Liver (tissue), 9 donors: ENCODE measurements around the gene PALLD. TPM values are rescaled to one million over a fixed set of nuclear protein-coding genes. Genes with fewer than 3 reads are reported as not detected.

Experiments
- DNase-seq: peaks from one replicate; pipeline ENCODE4 v3.0.0-alpha.2; 2017; ENCODE audit warnings: low spot score
- H3K27ac ChIP-seq, 2 donors: one replicate each; pipeline ENCODE4 v1.7.0; 2013; ENCODE audit warnings: inconsistent platforms in 2 of 2, low read length in 2 of 2, control low read depth in 1 of 2, low read depth in 1 of 2, mild to moderate bottlenecking in 1 of 2
- H3K27me3 ChIP-seq, 4 donors: one replicate each; pipeline versions ENCODE4 v1.6.1 to v1.7.0; 2013; ENCODE audit warnings: low read length in 3 of 4, inconsistent platforms in 1 of 4, mild to moderate bottlenecking in 1 of 4, moderate library complexity in 1 of 4; ENCODE audit not compliant: control insufficient read depth in 4 of 4, insufficient read depth in 4 of 4
- H3K36me3 ChIP-seq, 4 donors: one replicate each; pipeline versions ENCODE4 v1.6.1 to v1.7.0; 2013; ENCODE audit warnings: low read length in 3 of 4, mild to moderate bottlenecking in 3 of 4, low read depth in 1 of 4, moderate library complexity in 1 of 4; ENCODE audit not compliant: control insufficient read depth in 4 of 4, insufficient read depth in 3 of 4
- H3K4me1 ChIP-seq, 4 donors: one replicate each; pipeline versions ENCODE4 v1.6.1 to v1.7.0; 2013; ENCODE audit warnings: low read length in 3 of 4, mild to moderate bottlenecking in 3 of 4, moderate library complexity in 1 of 4; ENCODE audit not compliant: control insufficient read depth in 4 of 4, insufficient read depth in 4 of 4
- H3K4me3 ChIP-seq, 3 donors: one replicate each; pipeline versions ENCODE4 v1.6.1 to v1.7.0; 2013; ENCODE audit warnings: low read length in 3 of 3, control low read depth in 1 of 3, low read depth in 1 of 3, mild to moderate bottlenecking in 1 of 3
- H3K9ac ChIP-seq, 2 donors: one replicate each; pipeline ENCODE4 v1.7.0; 2013; ENCODE audit warnings: low read length in 2 of 2, mild to moderate bottlenecking in 2 of 2, moderate library complexity in 2 of 2, control low read depth in 1 of 2, low read depth in 1 of 2
- H3K9me3 ChIP-seq, 4 donors: one replicate each; pipeline versions ENCODE4 v1.6.1 to v1.7.0; 2013; ENCODE audit warnings: low read length in 3 of 4; ENCODE audit not compliant: control insufficient read depth in 4 of 4
- EGR1 ChIP-seq, 2 donors: IDR thresholded peaks; 2 replicates each; pipeline ENCODE4 v1.6.1; 2016 to 2018; ENCODE audit warnings: antibody characterized with exemption in 2 of 2, low read depth in 2 of 2
- FOXA1 ChIP-seq: IDR thresholded peaks from 2 replicates; pipeline ENCODE4 v1.6.1; 2016; ENCODE audit warnings: antibody characterized with exemption
- FOXA2 ChIP-seq: IDR thresholded peaks from 2 replicates; pipeline ENCODE4 v1.6.1; 2016; ENCODE audit warnings: antibody characterized with exemption
- GABPA ChIP-seq, 2 donors: IDR thresholded peaks in 1 of 2; conservative IDR thresholded peaks in 1 of 2; 2 replicates each; pipeline ENCODE4 v1.6.1; 2016; ENCODE audit warnings: antibody characterized with exemption in 2 of 2, mild to moderate bottlenecking in 1 of 2, moderate library complexity in 1 of 2
- HNF4A ChIP-seq, 2 donors: conservative IDR thresholded peaks; 2 replicates each; pipeline ENCODE4 v1.6.1; 2016; ENCODE audit warnings: antibody characterized with exemption in 2 of 2, mild to moderate bottlenecking in 2 of 2
- HNF4G ChIP-seq: IDR thresholded peaks from 2 replicates; pipeline ENCODE4 v1.6.1; 2016; ENCODE audit warnings: antibody characterized with exemption
- JUND ChIP-seq, 2 donors: IDR thresholded peaks; 2 replicates each; pipeline ENCODE4 v1.6.1; 2016; ENCODE audit warnings: antibody characterized with exemption in 2 of 2
- NR2F2 ChIP-seq: IDR thresholded peaks from 2 replicates; pipeline ENCODE4 v1.6.1; 2016; ENCODE audit warnings: antibody characterized with exemption
- RAD21 ChIP-seq, 2 donors: IDR thresholded peaks; 2 replicates each; pipeline ENCODE4 v1.6.1; 2016; ENCODE audit warnings: antibody characterized with exemption in 2 of 2, mild to moderate bottlenecking in 2 of 2
- RXRA ChIP-seq, 2 donors: IDR thresholded peaks; 2 replicates each; pipeline ENCODE4 v1.6.1; 2017 to 2018; ENCODE audit warnings: antibody characterized with exemption in 2 of 2, mild to moderate bottlenecking in 1 of 2
- SP1 ChIP-seq: IDR thresholded peaks from 2 replicates; pipeline ENCODE4 v1.6.1; 2018; ENCODE audit warnings: antibody characterized with exemption, mild to moderate bottlenecking
- YY1 ChIP-seq: IDR thresholded peaks from 2 replicates; pipeline ENCODE4 v1.6.1; 2016; ENCODE audit warnings: antibody characterized with exemption, mild to moderate bottlenecking
- WGBS: extraction: QIAGEN DNeasy Blood & Tissue Kit; methylation state at CpG from one replicate; pipeline ENCODE4 v1.1.7; 2013; 5-methylcytosine and 5-hydroxymethylcytosine counted together
- polyA plus RNA-seq, 2 donors: library from polyadenylated mRNA; stranded (reverse) in 1 of 2; unstranded in 1 of 2; fragments of 200-250 nt in 1 of 2; fragments of >200 nt in 1 of 2; fragmentation: Nextera tagmentation in 1 of 2; extraction: Ambion mirVana in 1 of 2; gene quantifications; one replicate each; pipeline versions ENCODE4 v1.2.1 to v1.2.3, GENCODE V29; 2013 to 2015
- total RNA-seq, 2 donors: library from RNA; depleted of rRNA; stranded (reverse); fragments of >200 nt; gene quantifications; one replicate each; pipeline ENCODE4 v1.2.3, GENCODE V29; 2014
- TF ChIP-seq, protein P1 (sequence below): IDR thresholded peaks from 2 replicates; pipeline ENCODE4 v1.6.1; 2016; ENCODE audit warnings: antibody characterized with exemption, mild to moderate bottlenecking
- TF ChIP-seq, protein P2 (sequence below): IDR thresholded peaks from 2 replicates; pipeline ENCODE4 v1.6.1; 2016; ENCODE audit warnings: antibody characterized with exemption
- TF ChIP-seq, protein P3 (sequence below): fragments of 150-350 bp; IDR thresholded peaks from 2 replicates; pipeline ENCODE4 v1.5.1; 2017; ENCODE audit warnings: improper control_type of control experiment, low read depth, low read length; ENCODE audit not compliant: missing input control
- TF ChIP-seq, protein P4 (sequence below): IDR thresholded peaks from 2 replicates; pipeline ENCODE4 v1.6.1; 2016; ENCODE audit warnings: antibody characterized with exemption
- donor health status: healthy.
- donor health status: healthy.
- donor health status: healthy.
- donor health status: healthy.
- donor health status: healthy.

The PALLD gene
- total and polyA plus RNA-seq, 4 donors = 9.0 to 26.3 (median 14.7) TPM

DNA sequence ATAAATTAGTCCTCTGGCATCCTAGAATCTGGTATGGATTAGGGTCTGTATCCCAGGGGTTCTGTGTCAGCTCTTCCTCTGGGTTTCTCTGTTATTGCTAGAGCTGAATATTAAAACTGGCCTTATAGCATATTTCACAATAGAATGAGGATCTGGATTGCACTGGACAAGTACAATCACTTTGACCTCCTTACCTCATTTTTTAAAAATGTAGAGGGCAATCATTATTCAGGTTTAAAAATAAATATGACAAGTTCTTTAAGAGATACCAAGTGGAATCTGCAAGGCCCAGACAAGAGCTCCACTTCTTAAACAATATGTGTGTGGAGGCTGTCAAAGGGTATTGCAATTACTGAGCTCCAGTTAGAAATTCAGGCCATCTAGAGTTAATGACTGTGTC is 1.4 kb downstream of the PALLD start (continued):
- TF ChIP-seq, protein P1, sequence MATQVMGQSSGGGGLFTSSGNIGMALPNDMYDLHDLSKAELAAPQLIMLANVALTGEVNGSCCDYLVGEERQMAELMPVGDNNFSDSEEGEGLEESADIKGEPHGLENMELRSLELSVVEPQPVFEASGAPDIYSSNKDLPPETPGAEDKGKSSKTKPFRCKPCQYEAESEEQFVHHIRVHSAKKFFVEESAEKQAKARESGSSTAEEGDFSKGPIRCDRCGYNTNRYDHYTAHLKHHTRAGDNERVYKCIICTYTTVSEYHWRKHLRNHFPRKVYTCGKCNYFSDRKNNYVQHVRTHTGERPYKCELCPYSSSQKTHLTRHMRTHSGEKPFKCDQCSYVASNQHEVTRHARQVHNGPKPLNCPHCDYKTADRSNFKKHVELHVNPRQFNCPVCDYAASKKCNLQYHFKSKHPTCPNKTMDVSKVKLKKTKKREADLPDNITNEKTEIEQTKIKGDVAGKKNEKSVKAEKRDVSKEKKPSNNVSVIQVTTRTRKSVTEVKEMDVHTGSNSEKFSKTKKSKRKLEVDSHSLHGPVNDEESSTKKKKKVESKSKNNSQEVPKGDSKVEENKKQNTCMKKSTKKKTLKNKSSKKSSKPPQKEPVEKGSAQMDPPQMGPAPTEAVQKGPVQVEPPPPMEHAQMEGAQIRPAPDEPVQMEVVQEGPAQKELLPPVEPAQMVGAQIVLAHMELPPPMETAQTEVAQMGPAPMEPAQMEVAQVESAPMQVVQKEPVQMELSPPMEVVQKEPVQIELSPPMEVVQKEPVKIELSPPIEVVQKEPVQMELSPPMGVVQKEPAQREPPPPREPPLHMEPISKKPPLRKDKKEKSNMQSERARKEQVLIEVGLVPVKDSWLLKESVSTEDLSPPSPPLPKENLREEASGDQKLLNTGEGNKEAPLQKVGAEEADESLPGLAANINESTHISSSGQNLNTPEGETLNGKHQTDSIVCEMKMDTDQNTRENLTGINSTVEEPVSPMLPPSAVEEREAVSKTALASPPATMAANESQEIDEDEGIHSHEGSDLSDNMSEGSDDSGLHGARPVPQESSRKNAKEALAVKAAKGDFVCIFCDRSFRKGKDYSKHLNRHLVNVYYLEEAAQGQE = no peak
- TF ChIP-seq, protein P2, sequence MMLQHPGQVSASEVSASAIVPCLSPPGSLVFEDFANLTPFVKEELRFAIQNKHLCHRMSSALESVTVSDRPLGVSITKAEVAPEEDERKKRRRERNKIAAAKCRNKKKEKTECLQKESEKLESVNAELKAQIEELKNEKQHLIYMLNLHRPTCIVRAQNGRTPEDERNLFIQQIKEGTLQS = no peak
- TF ChIP-seq, protein P3, sequence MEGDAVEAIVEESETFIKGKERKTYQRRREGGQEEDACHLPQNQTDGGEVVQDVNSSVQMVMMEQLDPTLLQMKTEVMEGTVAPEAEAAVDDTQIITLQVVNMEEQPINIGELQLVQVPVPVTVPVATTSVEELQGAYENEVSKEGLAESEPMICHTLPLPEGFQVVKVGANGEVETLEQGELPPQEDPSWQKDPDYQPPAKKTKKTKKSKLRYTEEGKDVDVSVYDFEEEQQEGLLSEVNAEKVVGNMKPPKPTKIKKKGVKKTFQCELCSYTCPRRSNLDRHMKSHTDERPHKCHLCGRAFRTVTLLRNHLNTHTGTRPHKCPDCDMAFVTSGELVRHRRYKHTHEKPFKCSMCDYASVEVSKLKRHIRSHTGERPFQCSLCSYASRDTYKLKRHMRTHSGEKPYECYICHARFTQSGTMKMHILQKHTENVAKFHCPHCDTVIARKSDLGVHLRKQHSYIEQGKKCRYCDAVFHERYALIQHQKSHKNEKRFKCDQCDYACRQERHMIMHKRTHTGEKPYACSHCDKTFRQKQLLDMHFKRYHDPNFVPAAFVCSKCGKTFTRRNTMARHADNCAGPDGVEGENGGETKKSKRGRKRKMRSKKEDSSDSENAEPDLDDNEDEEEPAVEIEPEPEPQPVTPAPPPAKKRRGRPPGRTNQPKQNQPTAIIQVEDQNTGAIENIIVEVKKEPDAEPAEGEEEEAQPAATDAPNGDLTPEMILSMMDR = no peak
- TF ChIP-seq FOXA1 (no peak), RXRA (IDR thresholded peaks at IDR 0.05) (no peak)

DNA sequence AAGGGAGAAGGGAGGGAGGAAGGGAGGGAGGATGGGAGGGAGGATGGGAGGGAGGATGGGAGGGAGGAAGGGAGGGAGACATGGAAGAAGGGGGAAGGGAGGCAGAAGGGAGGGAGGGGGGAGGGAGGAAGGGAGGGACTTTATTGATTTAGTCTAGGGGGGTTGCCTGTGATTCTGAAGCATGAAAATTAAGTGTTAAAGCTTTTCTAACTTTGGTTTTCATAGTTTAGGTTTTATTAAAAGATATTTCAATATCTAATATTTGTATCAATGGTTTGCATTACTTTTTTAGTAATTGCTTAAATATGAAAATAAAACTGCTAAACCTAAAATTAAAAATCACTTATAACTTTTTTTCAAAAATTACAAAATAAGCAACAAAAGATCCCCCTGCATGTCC is 2.4 kb downstream of the PALLD start:
- Histone ChIP-seq H3K9ac (no peak overlapping the region), H3K9me3 (no peaks in the 10 kb centered on the region), H3K4me3 (no peak overlapping the region), H3K27ac (no peak overlapping the region), H3K4me1 (peaks cover 0 to 7% (median 4%) of the 10 kb centered on the region in 4 donors), H3K27me3 (no peaks in the 10 kb centered on the region), H3K36me3 (no peaks in the 10 kb centered on the region)
- no peak for DNase-seq
- TF ChIP-seq HNF4G = no peak

DNA sequence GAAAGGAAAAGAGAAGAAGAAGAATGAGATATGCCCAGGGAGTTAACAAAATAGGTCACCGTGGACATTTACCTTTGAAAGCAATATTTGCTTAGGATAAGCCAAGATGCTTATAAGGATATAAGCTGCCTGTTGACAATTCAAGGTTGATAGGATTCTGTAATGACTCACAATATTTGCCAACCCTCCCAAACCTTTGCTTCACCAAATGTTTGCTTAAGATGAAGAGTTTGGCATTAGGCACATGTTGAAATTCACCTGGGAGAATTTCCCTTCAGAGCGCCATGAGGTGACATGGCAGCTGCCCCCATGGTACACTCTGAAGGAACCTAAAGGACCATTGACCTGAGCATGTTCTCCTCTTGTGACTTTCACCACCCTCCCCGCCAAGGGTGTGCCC is 4.6 kb downstream of the PALLD start:
- Histone ChIP-seq H3K27ac (no peak overlapping the region), H3K27me3 (no peaks in the 10 kb centered on the region), H3K36me3 (no peaks in the 10 kb centered on the region), H3K4me1 (peaks cover 0 to 7% (median 4%) of the 10 kb centered on the region in 4 donors), H3K4me3 (no peak overlapping the region), H3K9me3 (no peaks in the 10 kb centered on the region), H3K9ac (no peak overlapping the region)
- DNase-seq = no peak
- WGBS = 43% methylated on average over 3 of the region's 3 CpGs
- TF ChIP-seq EGR1 (IDR thresholded peaks at IDR 0.05; ENCODE audit: low read depth in 2 of 2) = no peak
- TF ChIP-seq FOXA2 = peak; percentile 80
- TF ChIP-seq, protein P4, sequence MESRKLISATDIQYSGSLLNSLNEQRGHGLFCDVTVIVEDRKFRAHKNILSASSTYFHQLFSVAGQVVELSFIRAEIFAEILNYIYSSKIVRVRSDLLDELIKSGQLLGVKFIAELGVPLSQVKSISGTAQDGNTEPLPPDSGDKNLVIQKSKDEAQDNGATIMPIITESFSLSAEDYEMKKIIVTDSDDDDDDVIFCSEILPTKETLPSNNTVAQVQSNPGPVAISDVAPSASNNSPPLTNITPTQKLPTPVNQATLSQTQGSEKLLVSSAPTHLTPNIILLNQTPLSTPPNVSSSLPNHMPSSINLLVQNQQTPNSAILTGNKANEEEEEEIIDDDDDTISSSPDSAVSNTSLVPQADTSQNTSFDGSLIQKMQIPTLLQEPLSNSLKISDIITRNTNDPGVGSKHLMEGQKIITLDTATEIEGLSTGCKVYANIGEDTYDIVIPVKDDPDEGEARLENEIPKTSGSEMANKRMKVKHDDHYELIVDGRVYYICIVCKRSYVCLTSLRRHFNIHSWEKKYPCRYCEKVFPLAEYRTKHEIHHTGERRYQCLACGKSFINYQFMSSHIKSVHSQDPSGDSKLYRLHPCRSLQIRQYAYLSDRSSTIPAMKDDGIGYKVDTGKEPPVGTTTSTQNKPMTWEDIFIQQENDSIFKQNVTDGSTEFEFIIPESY = no peak
- TF ChIP-seq NR2F2 = no peak
- TF ChIP-seq HNF4A (conservative IDR thresholded peaks at IDR 0.05) = peak; percentile 61 to 66
- TF ChIP-seq, protein P2 = peak; percentile 65
- peak; percentile 21 for TF ChIP-seq YY1
- TF ChIP-seq RXRA (IDR thresholded peaks at IDR 0.05) = peak; percentile 39 to 62
- no peak for TF ChIP-seq SP1
- TF ChIP-seq RAD21 (IDR thresholded peaks at IDR 0.05) = no peak
- TF ChIP-seq JUND (IDR thresholded peaks at IDR 0.05) = peak; percentile 92 to 94
- peak; percentile 71 for TF ChIP-seq FOXA1
- no peak for TF ChIP-seq GABPA (IDR thresholded peaks at IDR 0.05 in 1 of 2, conservative IDR thresholded peaks at IDR 0.05 in 1 of 2)
